Measurements from ENCODE around the gene IL5.
A peak's percentile ranks its signal among the peaks of the same experiment; 100 is the strongest.
"Not testable (repeated sequence)": the region's sequence is repeated elsewhere in the genome, so short reads cannot be mapped to it uniquely, and the experiment has no call there.

The IL5 gene

DNA sequence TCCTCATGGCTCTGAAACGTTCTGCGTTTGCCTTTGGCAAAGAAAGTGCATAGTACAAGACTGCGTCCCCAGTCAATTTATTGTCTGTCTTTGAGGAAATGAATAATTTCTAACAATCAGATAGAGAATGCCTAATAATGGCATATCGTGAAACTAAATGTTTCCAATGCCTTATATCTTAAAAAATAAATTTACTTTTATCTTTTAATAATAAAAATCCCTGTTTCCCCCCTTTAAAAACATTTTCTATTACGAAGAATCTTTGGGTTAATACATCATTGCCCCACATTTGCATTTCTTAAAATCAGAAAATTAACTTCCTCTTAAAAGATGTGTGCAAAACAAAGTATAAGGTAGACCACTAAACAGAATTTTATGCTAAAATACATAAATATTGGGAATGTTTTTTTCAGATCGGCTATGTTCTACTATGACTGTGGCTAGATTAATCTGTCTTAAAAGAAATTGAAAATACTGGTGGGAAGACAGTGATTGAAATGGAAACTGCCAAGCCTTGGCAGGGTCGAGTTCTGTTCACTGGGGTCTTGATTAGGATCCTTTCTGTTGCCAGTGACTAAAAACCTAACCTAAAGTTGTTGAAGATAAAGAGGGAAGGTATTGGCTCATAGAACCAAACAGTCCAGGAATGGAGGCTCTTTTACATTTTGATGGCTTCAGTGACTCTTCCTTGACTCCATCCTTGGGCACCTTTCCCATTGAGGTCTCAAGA lies at the start of gene IL5:
IL5 (minus strand) TSS at position 51 of the 730 bp plus-strand sequence; CDS start at position 7, 44 bp downstream.
- no peak for DNase-seq (ENCODE audit: low read depth)

DNA sequence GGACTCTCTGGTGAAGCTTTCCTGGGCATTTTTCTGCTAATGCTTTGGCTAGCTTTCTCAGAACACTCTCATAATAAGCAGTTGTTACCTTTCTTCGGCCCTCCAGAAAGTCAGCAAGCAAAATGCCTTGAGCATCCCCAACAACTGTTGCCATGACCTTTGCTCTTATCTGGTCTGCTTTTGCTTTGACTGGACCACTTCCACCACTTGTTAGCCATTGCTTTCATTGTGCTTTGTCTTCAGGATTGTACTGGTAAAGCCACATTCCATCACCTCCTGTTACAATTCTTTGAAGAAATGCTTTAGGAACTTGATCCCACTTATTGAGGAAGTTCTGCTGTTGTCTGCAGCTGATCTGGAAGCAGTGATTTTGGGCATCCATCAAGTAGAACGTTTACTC lies 49.2 kb upstream of the IL5 start:
- no peak for DNase-seq (ENCODE audit: low read depth)

DNA sequence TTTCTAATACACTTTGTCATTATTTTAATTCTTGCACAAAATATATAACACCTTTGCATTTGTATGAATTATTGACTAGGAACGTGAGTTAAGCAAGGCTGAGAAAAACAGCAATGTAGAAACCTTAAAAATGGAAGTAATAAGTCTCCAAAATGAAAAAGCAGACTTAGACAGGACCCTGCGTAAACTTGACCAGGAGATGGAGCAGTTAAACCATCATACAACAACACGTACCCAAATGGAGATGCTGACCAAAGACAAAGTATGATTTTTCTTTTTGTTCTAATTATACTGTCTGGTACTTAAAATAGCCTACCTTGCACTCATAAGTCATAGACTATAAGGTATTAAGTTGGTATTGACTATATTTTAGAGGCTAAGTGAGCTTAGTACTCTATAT lies 47.8 kb upstream of the IL5 start:
- no peak for DNase-seq (ENCODE audit: low read depth)

DNA sequence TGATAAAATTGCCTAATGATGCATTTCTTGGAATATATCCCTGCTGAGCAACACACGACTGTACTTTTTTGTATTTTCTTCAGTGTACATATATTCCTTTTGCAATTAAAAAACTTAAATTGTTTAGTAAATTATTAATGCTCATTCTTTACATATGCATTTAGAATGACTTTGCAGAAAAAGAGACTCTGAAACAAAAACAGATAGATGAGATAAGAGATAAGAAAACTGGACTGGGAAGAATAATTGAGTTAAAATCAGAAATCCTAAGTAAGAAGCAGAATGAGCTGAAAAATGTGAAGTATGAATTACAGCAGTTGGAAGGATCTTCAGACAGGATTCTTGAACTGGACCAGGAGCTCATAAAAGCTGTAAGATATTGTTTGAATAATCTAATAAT lies 46.1 kb upstream of the IL5 start:
- DNase-seq (ENCODE audit: low read depth) = no peak

DNA sequence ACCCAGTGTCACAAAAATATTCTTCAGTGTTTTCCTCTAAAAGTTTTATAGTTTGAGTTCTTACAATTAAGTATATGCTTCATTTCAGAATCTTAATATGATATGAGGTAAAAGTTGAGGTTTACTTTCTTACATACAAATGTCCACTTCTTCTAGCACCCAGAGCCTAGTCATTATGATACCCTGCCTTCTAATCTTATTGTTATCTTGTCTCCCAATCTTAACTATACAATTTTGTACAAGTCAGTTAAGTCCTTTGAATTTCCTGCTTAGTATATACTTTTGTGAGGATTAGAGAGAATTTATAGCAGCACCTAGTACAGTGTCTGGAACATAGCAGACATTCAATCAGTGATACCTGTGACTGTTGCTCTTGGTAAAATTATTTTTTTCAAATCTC lies 42.7 kb upstream of the IL5 start:
- no peak for DNase-seq (ENCODE audit: low read depth)

DNA sequence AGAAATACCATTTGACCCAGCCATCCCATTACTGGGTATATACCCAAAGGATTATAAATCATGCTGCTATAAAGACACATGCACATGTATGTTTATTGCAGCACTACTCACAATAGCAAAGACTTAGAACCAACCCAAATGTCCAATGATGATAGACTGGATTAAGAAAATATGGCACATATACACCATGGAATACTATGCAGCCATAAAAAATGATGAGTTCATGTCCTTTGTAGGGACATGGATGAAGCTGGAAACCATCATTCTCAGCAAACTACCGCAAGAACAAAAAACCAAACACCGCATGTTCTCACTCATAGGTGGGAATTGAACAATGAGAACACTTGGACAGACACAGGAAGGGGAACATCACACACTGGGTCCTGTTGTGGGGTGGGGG lies 41.2 kb upstream of the IL5 start:
- DNase-seq (ENCODE audit: low read depth) = not testable (repeated sequence)

DNA sequence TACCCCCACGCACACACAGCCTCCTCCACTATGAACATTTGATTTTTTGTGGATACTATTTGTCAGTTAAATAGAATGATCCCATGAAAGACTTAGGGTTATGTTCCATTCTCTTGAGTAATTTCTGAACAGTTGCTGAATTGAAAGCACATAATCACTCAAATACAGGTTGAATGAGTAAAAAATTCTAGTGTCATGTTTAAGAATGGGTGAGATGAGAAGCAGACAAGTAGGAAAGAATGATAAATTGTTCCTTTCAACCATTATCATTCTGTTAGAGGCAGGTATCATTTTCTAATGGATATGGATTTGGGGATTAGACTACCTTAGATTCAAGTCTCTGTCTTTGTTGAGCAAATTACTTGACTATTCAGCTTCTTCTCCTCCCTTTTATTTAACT lies 32.8 kb upstream of the IL5 start:
- no peak for DNase-seq (ENCODE audit: low read depth)

DNA sequence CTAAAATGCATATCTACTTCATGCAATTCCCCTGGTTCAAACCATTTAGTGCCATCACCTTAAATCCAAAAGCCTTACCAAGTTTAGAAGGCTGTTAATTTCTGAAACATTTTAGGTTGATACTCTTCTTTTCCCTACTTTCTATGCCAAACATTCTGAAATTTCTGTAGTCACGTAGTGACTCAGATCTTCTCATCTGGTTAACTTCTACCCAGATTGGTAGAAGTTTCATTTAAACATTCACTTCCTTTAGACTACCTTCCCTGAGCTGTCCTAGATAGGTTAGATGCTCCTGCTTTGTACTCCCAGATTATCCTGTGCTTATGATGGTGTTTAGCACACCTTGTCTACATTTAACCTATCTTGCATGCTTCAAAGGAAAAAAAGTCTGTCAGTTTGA lies 23.3 kb upstream of the IL5 start:
- no peak for DNase-seq (ENCODE audit: low read depth)

DNA sequence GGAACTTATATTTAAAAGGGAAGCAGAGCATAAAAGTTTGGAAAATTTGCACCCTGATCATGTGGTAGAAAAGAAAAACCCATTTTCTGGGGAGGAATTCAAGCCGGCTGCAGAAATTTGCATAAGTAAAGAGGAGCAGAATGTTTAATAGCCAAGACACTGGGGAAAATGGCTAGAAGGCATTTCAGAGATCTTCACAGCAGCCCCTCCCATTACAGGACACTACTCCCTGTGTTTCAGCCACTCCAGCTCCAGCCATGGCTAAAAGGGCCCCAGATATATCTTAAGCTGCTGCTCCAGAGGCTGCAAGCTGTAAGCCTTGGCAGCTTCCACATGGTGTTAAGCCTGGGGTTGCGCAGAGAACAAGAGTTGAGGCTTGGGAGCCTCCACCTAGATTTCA lies 21.2 kb upstream of the IL5 start:
- DNase-seq (ENCODE audit: low read depth) = not testable (repeated sequence)

DNA sequence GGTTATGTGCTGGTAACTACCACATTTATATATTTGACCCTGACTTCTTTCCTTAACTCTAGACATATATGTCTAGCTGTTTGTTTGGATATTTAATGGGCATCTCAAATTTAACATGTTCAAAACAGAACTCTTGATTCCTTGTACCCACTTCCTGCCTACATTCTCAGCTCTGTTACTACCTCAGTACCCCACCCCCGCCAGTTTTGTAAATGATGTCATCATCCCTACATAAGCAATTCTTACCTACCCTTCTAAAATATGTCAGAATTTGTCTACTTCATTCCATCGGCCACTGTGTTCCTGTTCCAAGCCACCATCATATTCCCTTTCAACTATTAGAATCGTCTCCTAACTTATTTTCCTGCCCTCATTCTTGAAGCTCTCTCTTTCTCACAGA lies 18.3 kb upstream of the IL5 start:
- no peak for DNase-seq (ENCODE audit: low read depth)

DNA sequence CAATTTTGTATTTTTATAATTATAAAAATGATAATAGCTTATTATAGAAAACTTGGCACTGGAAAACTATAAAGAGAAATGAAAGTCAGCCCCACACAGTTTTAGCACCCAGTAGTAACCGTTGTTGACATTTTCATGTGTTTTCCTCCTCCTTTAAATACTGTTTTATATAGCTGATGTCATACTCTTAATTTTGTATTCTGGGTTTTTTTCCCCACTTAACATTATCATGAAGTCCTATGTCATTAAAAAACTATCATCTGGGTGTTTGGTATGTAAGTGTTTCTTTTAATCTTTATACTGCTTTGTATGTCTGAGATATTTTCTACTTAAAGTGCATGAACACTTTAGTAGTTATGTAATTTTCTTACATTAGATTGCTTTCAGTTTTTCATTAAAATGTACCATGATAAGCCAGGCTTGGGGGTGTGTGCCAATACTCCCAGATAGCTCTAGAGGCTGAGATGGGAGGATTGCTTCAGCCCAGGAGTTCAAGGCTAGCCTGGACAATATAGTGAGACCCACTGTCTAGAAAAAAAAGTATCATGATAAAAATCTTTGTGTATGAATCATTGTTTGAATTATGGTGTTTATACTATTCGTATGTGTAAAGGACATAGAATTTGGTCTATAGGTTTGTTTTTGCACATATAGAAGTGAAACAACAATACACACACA lies 16.2 kb upstream of the IL5 start:
- DNase-seq (ENCODE audit: low read depth) = no peak

DNA sequence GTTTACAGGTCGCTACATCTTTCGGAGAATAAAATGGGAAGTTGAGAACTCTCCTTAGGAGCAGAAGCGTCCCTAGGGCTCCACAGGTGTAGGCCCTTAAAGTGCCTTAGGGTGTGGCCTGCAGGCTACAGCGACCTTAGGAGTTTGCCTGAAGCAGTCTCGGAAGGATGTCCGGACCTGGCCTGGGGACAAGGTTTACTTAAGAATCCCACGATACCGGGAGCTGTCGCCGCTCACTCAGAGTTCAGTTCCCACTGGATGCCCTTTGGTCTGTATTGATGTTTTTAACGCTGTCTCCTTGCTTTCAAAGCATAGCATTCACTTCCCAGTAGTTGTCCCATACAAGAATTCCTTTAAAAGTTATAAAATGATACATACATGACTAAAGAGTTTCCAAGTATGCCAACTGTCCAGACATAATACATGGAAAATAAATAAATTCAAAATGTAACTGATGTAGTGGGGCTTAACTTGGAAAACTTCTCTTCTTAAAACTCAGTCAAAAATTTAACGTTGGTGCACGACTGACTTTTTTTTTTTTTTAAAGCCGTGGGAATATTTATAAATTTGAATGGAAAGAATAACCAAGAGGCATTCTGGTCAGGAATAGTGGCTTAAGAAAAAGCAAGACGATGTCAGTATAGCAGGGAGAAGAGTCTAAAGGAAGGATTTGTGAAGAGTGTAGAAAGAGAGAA lies 14.3 kb upstream of the IL5 start:
- no peak for DNase-seq (ENCODE audit: low read depth)

DNA sequence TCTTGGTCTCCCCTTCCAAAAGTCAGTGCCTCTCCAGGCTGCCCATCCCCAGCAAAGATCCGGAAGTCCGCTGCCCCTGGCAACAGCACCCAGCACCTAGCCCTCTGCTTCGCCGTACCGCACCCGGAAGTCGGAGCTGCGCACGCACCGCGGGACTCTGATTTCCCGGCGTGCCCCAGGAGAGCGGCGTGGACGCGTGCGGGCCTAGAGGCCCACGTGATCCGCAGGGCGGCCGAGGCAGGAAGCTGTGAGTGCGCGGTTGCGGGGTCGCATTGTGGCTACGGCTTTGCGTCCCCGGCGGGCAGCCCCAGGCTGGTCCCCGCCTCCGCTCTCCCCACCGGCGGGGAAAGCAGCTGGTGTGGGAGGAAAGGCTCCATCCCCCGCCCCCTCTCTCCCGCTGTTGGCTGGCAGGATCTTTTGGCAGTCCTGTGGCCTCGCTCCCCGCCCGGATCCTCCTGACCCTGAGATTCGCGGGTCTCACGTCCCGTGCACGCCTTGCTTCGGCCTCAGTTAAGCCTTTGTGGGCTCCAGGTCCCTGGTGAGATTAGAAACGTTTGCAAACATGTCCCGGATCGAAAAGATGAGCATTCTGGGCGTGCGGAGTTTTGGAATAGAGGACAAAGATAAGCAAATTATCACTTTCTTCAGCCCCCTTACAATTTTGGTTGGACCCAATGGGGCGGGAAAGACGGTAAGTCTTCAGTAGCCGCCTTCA lies 13.6 kb upstream of the IL5 start, which contains the start of gene RAD50:
RAD50 (plus strand) TSS at position 215 of the 715 bp plus-strand sequence; CDS start at position 563, 348 bp downstream.
- peak; percentile 83 for DNase-seq (ENCODE audit: low read depth)

DNA sequence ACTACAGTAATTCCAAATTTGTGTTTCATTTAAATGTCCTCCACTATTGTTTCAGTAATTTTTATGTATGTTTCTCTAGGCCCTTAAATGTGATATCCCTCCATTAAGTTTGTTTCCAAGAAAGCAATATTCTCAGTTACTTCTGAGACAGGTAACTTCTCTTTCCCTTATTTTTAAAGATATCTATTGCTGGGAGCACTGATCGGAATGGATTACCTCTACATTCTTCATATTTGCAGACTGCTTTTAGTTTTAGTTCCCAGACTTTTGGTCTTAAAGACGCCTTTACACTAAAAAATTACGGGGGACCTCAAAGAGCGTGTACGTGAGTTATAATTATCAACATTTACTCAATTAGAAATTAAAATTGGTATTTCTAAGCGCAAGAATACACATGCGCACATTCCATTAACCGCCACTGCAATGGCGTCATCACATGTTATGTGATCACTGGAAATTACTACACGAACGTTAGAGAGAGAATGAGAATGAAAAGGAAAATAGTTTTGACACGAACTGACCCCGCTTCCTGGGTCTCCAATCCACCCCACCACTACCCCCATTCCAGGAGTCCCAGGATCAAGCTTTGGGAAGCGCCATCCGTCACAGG lies 12.9 kb upstream of the IL5 start:
- no peak for DNase-seq (ENCODE audit: low read depth)

DNA sequence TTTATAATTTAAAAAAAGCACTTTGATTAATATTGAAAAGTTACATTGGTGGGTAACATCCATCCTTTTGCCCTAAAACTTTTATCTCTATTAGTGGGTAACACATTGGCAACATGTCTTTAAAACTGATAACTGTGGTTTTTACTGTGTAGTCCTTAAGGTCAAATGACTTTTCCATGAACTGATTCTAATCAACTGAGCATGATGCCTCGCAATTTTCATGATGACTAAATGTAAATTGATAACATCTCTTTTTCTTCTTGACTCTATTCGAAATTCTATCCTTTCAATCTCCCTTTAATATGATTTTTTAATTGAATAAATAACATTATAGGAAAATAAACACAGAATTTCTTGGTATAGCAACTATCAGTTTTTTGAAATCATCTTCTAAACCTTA lies 6.3 kb upstream of the IL5 start:
- no peak for DNase-seq (ENCODE audit: low read depth)

DNA sequence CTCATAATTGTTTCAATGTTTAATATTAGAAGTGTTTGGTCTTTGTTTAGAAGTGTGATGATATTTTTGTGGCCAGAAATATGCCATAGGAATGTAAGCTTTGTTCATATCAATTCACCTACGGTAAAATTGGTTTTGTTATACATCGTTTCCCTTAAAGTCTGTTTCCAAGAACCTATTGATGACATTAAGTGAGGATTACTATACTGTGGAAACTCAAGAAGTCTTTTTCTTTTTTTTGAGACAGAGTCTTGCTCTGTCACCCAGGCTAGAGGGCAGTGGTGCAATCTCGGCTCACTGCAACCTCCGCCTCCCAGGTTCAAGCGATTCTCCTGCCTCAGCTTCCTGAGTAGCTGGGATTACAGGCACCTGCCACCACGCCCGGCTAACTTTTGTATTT lies 5.5 kb upstream of the IL5 start:
- DNase-seq (ENCODE audit: low read depth) = not testable (repeated sequence)

DNA sequence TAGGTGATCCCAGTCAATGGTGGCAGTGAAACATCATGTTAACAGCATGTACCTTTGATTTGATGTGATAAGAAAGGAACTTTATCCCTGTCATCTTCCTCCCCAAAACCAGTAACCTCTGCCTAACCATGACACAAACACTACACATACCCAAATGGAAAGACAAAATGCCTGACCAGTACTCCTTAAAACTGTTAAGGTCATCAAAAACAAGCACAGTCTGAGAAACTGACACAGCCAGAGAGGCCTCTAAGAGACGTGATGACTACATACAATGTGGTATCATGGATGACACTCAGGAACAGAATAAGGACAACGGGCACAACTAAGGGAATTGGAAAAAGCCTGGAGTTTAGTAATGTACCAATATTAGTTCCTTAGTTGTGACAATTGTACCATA lies 3.9 kb upstream of the IL5 start:
- no peak for DNase-seq (ENCODE audit: low read depth)

DNA sequence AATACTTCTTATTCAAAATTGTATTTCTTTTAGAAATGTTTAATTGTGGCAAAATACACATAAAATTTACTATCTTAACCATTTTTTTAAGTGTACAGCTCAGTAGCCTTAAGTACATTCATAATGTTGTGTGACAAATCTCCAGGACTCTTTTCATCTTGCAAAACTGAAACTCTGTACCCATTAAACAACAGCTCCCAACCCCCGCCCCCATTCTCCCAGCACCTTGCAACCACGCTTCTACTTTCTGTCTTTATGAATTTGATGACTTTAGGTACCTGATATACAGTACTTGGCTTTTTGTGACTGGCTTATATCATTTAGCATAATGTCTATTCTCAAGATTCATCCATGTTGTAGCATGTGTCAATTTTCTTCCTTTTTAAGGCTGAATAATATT lies 2.8 kb upstream of the IL5 start:
- DNase-seq (ENCODE audit: low read depth) = no peak

DNA sequence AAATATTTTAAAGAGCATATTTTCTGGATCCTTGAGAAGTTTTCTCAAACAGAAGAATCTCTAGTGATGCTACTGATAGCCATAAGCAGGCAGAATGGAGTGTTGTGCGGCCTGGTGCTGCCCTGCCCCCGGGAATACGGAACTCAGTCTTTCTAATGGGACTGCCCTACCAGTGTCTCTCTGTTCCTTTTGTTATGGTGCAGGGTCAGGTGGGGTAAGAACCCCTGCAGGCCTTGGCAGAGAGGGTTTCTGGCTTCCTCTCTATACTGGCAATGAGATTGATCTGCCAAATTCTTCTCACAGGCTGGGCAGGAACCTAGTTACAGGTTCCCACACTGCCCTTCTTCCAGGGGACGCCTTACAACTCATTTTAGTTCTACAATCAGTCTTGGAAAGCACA lies 2.6 kb downstream of the IL5 start:
- no peak for DNase-seq (ENCODE audit: low read depth)

DNA sequence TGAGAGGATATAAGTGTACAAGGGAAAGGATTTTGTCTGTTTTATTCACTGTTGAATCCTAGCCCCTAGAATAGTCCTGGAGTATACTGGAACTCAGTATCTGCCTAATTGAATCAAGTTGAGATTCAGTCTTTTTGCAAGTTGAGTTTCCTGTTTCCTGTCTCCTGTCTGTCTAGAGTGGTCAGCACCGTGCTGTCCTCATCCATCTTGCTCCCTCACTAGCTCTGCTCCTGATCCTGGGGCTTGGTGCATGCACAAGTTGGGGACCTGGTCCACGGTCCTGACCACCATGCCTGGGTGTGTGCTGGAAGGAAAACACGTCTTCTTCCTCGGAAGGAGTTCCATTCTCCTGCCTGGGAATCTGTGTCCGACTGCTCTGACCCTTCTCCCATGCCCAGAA lies 3.2 kb downstream of the IL5 start:
- no peak for DNase-seq (ENCODE audit: low read depth)

DNA sequence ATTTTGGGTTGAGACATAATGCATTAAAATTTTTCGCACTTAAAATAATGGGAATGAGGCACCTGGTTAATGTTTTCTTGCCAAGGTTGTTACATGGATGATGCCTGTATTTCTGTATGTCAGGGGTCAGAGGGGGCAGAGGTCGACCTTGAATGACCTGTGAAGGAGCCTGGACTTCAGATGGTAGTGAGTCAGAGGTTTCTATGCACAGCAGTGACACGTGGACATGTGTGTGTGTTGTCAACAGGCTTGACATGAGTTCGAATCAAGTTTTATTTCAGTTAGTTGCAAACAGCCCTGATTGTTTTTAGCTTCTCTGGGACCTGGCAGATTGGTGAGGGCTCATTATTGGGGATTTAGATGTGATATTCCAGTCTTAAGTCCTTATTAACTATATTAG lies 3.6 kb downstream of the IL5 start:
- DNase-seq (ENCODE audit: low read depth) = no peak

DNA sequence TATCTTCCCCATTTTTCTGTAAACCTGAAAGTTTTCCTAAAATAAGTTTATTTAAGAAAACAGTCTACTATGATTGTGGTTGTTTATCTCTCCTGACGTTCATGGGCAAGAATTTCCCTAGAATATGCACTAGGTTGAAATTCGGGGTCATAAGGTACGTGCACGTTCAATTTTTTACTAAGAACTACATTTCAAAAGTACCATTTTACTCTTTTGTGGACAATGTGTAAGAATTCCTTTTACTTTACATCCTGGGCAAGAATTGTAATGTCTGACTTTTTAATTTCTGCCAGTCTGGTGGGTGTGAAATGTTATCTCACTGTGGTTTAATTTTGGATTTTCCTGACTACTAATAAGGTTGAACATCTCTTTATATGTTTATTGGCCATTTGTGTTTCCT lies 12.4 kb downstream of the IL5 start:
- no peak for DNase-seq (ENCODE audit: low read depth)
